HepG2 (cell line): ENCODE measurements around the gene RNF10. TPM values are rescaled to one million over a fixed set of nuclear protein-coding genes. Genes with fewer than 3 reads are reported as not detected.

Source experiments
- ASH2L ChIP-seq: fragments of 300-600, 200-600 bp; sonication (generic); IDR thresholded peaks from 2 replicates; pipeline ENCODE4 v1.7.0; 2017; ENCODE audit warnings: low read depth, mild to moderate bottlenecking, moderate library complexity, mixed read lengths, low read length; ENCODE audit not compliant: insufficient read length
- SCMH1 ChIP-seq: sonication (generic); formaldehyde crosslinking; IDR thresholded peaks from 2 replicates; pipeline ENCODE4 v1.9.0; 2021; ENCODE audit warnings: missing genetic modification reagents, mild to moderate bottlenecking, borderline replicate concordance
- SMARCC2 ChIP-seq: fragments of 450-650 bp; IDR thresholded peaks from 2 replicates; pipeline ENCODE4 v1.6.1; 2017; ENCODE audit warnings: antibody characterized with exemption, mild to moderate bottlenecking
- ZMAT3 ChIP-seq: sonication (generic); formaldehyde crosslinking; conservative IDR thresholded peaks from 2 replicates; pipeline ENCODE4 v1.7.0; 2021; ENCODE audit warnings: missing genetic modification reagents
- ZNF12 ChIP-seq: sonication (generic); formaldehyde crosslinking; IDR thresholded peaks from 2 replicates; pipeline ENCODE4 v1.5.0; 2020; ENCODE audit warnings: missing genetic modification reagents
- ZNF530 ChIP-seq: sonication (generic); formaldehyde crosslinking; IDR thresholded peaks from 2 replicates; pipeline ENCODE4 v1.5.0; 2020; ENCODE audit warnings: low read depth, mild to moderate bottlenecking, missing genetic modification reagents
- ZNF768 ChIP-seq: sonication (generic); formaldehyde crosslinking; IDR thresholded peaks from 2 replicates; pipeline ENCODE4 v1.4.0; 2020; ENCODE audit warnings: missing genetic modification reagents
- polyA plus RNA-seq, 8 experiments: library from polyadenylated mRNA; depleted of rRNA in 3 of 8; stranded (reverse) in 7 of 8; unstranded in 1 of 8; fragments of >200 nt; fragmentation: Illumina TruSeq in 4 of 8; extraction: Trizol in 4 of 8; gene quantifications; 2 replicates each; pipeline versions ENCODE4 v1.2.1 to v1.2.3, GENCODE V29; 2011 to 2016; ENCODE audit warnings: low read depth in 4 of 8, missing spikeins in 1 of 8, mixed read lengths in 1 of 8; ENCODE audit not compliant: insufficient read depth in 1 of 8
- total RNA-seq, 5 experiments: library from RNA; depleted of rRNA; stranded (reverse); fragments of >200 nt; fragmentation: Illumina TruSeq; extraction: Trizol; gene quantifications; 2 replicates each; pipeline ENCODE4 v1.2.3, GENCODE V29; 2016; ENCODE audit warnings: low read depth in 1 of 5
- TF ChIP-seq, protein P1 (sequence below): sonication (generic); formaldehyde crosslinking; IDR thresholded peaks from 2 replicates; pipeline ENCODE4 v1.5.1; 2020; ENCODE audit warnings: mild to moderate bottlenecking, missing genetic modification reagents, borderline replicate concordance
- TF ChIP-seq, protein P2 (sequence below): sonication (generic); formaldehyde crosslinking; conservative IDR thresholded peaks from 2 replicates; pipeline ENCODE4 v1.4.0; 2020; ENCODE audit warnings: mild to moderate bottlenecking, missing genetic modification reagents, moderate library complexity
- TF ChIP-seq, protein P3 (sequence below): sonication (generic); formaldehyde crosslinking; IDR thresholded peaks from 2 replicates; pipeline ENCODE4 v1.8.1; 2023; ENCODE audit warnings: mild to moderate bottlenecking, moderate library complexity, missing genetic modification reagents
- TF ChIP-seq, protein P4 (sequence below): sonication (generic); formaldehyde crosslinking; IDR thresholded peaks from 2 replicates; pipeline ENCODE4 v1.9.0; 2021; ENCODE audit warnings: mild to moderate bottlenecking, missing genetic modification reagents

The RNF10 gene
- total and polyA plus RNA-seq, 2 of the 13 experiments (the other 11 are each of a cell fraction or from before 2014, with no cell fraction given): 62.5 to 88.0 TPM

DNA sequence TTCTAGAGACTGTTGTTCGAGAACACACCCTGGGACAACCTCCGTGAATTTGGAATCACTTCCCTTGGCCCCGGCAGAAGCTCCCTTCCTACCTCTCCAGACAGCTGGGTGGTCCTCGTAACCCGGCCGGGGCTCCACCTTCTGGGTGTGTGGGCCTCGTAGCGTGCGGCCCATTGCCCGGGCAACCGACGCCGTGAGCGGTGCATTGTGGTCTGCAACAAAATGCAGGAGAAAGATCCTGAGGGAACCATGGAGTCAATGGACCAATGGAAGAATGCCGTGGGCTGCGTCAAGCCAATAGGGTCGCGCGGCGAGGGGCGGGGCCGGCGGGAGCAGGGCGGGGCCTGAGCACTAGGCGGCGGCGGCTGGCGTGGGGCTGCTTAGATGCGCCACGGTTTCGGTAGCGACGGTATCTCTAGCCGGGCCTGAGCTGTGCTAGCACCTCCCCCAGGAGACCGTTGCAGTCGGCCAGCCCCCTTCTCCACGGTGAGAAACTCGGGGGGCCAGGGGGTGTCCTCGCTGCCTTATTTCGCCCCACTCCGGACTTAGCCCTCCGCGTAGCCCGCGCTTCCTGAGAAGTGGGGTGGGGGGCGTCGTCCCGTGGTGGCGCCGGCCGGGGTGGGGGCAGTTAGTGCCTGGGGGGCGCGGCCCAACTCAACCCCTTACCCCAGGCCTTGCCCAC lies 38.3 kb upstream of the RNF10 start, which contains the start of gene DYNLL1 (continued):
- TF ChIP-seq, protein P1, sequence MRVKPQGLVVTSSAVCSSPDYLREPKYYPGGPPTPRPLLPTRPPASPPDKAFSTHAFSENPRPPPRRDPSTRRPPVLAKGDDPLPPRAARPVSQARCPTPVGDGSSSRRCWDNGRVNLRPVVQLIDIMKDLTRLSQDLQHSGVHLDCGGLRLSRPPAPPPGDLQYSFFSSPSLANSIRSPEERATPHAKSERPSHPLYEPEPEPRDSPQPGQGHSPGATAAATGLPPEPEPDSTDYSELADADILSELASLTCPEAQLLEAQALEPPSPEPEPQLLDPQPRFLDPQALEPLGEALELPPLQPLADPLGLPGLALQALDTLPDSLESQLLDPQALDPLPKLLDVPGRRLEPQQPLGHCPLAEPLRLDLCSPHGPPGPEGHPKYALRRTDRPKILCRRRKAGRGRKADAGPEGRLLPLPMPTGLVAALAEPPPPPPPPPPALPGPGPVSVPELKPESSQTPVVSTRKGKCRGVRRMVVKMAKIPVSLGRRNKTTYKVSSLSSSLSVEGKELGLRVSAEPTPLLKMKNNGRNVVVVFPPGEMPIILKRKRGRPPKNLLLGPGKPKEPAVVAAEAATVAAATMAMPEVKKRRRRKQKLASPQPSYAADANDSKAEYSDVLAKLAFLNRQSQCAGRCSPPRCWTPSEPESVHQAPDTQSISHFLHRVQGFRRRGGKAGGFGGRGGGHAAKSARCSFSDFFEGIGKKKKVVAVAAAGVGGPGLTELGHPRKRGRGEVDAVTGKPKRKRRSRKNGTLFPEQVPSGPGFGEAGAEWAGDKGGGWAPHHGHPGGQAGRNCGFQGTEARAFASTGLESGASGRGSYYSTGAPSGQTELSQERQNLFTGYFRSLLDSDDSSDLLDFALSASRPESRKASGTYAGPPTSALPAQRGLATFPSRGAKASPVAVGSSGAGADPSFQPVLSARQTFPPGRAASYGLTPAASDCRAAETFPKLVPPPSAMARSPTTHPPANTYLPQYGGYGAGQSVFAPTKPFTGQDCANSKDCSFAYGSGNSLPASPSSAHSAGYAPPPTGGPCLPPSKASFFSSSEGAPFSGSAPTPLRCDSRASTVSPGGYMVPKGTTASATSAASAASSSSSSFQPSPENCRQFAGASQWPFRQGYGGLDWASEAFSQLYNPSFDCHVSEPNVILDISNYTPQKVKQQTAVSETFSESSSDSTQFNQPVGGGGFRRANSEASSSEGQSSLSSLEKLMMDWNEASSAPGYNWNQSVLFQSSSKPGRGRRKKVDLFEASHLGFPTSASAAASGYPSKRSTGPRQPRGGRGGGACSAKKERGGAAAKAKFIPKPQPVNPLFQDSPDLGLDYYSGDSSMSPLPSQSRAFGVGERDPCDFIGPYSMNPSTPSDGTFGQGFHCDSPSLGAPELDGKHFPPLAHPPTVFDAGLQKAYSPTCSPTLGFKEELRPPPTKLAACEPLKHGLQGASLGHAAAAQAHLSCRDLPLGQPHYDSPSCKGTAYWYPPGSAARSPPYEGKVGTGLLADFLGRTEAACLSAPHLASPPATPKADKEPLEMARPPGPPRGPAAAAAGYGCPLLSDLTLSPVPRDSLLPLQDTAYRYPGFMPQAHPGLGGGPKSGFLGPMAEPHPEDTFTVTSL (CRISPR knock-in tag): no peak
- TF ChIP-seq, protein P2, sequence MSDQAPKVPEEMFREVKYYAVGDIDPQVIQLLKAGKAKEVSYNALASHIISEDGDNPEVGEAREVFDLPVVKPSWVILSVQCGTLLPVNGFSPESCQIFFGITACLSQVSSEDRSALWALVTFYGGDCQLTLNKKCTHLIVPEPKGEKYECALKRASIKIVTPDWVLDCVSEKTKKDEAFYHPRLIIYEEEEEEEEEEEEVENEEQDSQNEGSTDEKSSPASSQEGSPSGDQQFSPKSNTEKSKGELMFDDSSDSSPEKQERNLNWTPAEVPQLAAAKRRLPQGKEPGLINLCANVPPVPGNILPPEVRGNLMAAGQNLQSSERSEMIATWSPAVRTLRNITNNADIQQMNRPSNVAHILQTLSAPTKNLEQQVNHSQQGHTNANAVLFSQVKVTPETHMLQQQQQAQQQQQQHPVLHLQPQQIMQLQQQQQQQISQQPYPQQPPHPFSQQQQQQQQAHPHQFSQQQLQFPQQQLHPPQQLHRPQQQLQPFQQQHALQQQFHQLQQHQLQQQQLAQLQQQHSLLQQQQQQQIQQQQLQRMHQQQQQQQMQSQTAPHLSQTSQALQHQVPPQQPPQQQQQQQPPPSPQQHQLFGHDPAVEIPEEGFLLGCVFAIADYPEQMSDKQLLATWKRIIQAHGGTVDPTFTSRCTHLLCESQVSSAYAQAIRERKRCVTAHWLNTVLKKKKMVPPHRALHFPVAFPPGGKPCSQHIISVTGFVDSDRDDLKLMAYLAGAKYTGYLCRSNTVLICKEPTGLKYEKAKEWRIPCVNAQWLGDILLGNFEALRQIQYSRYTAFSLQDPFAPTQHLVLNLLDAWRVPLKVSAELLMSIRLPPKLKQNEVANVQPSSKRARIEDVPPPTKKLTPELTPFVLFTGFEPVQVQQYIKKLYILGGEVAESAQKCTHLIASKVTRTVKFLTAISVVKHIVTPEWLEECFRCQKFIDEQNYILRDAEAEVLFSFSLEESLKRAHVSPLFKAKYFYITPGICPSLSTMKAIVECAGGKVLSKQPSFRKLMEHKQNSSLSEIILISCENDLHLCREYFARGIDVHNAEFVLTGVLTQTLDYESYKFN (CRISPR knock-in tag): peak; percentile 40
- TF ChIP-seq SCMH1 (CRISPR knock-in tag): no peak
- TF ChIP-seq, protein P3, sequence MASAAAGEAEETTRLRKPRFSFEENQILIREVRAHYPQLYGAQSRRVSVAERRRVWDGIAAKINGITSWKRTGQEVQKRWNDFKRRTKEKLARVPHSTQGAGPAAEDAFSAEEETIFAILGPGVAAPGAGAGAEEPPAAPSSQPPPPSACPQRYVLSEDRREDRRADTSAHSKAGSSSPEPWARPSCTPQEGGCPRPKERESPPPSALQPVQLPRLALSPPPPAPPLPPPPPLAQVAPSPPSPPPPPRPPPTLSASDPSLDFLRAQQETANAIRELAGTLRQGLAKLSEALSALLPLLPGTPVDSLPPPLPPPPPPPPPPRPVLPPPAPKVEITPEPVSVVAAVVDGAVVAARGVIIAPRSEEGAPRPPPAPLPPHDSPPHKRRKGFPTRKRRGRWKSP: peak; percentile 59; the same call in 1 of the 2 replicates
- TF ChIP-seq SMARCC2: no peak
- no peak for TF ChIP-seq ZMAT3 (CRISPR knock-in tag)
- TF ChIP-seq, protein P4, sequence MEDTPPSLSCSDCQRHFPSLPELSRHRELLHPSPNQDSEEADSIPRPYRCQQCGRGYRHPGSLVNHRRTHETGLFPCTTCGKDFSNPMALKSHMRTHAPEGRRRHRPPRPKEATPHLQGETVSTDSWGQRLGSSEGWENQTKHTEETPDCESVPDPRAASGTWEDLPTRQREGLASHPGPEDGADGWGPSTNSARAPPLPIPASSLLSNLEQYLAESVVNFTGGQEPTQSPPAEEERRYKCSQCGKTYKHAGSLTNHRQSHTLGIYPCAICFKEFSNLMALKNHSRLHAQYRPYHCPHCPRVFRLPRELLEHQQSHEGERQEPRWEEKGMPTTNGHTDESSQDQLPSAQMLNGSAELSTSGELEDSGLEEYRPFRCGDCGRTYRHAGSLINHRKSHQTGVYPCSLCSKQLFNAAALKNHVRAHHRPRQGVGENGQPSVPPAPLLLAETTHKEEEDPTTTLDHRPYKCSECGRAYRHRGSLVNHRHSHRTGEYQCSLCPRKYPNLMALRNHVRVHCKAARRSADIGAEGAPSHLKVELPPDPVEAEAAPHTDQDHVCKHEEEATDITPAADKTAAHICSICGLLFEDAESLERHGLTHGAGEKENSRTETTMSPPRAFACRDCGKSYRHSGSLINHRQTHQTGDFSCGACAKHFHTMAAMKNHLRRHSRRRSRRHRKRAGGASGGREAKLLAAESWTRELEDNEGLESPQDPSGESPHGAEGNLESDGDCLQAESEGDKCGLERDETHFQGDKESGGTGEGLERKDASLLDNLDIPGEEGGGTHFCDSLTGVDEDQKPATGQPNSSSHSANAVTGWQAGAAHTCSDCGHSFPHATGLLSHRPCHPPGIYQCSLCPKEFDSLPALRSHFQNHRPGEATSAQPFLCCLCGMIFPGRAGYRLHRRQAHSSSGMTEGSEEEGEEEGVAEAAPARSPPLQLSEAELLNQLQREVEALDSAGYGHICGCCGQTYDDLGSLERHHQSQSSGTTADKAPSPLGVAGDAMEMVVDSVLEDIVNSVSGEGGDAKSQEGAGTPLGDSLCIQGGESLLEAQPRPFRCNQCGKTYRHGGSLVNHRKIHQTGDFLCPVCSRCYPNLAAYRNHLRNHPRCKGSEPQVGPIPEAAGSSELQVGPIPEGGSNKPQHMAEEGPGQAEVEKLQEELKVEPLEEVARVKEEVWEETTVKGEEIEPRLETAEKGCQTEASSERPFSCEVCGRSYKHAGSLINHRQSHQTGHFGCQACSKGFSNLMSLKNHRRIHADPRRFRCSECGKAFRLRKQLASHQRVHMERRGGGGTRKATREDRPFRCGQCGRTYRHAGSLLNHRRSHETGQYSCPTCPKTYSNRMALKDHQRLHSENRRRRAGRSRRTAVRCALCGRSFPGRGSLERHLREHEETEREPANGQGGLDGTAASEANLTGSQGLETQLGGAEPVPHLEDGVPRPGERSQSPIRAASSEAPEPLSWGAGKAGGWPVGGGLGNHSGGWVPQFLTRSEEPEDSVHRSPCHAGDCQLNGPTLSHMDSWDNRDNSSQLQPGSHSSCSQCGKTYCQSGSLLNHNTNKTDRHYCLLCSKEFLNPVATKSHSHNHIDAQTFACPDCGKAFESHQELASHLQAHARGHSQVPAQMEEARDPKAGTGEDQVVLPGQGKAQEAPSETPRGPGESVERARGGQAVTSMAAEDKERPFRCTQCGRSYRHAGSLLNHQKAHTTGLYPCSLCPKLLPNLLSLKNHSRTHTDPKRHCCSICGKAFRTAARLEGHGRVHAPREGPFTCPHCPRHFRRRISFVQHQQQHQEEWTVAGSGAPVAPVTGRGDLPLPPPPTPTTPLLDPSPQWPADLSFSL (CRISPR knock-in tag): no peak
- TF ChIP-seq ASH2L: peak; percentile 37
- TF ChIP-seq ZNF12 (CRISPR knock-in tag): no peak
- peak; percentile 35; the same call in 1 of the 2 replicates for TF ChIP-seq ZNF768
- no peak for TF ChIP-seq ZNF530 (CRISPR knock-in tag)
